K562 (cell line): ENCODE data around the gene ACSS2. TPM values are rescaled to one million over a fixed set of nuclear protein-coding genes. Genes with fewer than 3 reads are reported as not detected.

Experiments
- ADNP ChIP-seq: fragments of 200-800 bp; sonication (Bioruptor generic); IDR thresholded peaks from 2 replicates; pipeline ENCODE4 v1.6.1; 2016; ENCODE audit warnings: missing genetic modification characterization, missing compliant biosample characterization
- BMI1 ChIP-seq: fragments of 150-350 bp; IDR thresholded peaks from 2 replicates; pipeline ENCODE4 v1.6.1; 2014; ENCODE audit warnings: low read length
- C11orf30 ChIP-seq: fragments of 450-650 bp; IDR thresholded peaks from 2 replicates; pipeline ENCODE4 v1.6.1; 2016; ENCODE audit warnings: low read depth, mild to moderate bottlenecking
- CAMTA2 ChIP-seq: fragments of 250-450 bp; sonication (Bioruptor Pico); conservative IDR thresholded peaks from 2 replicates; pipeline ENCODE4 v1.5.1; 2022
- CBX3 ChIP-seq, 2 experiments: IDR thresholded peaks; 1 replicate in 1 of 2; 2 replicates in 1 of 2; pipeline ENCODE4 v1.6.1; 2012; ENCODE audit warnings: inconsistent platforms in 2 of 2, low read length in 2 of 2, borderline replicate concordance in 1 of 2, control low read depth in 1 of 2
- FOXJ3 ChIP-seq: sonication (generic); formaldehyde crosslinking; IDR thresholded peaks from 2 replicates; pipeline ENCODE4 v1.4.0; 2020; ENCODE audit warnings: mild to moderate bottlenecking, missing genetic modification reagents
- GABPA ChIP-seq: fragments of 200-800 bp; sonication (Bioruptor generic); conservative IDR thresholded peaks from 2 replicates; pipeline ENCODE4 v1.6.1; 2016; ENCODE audit warnings: low read depth, missing genetic modification characterization, missing compliant biosample characterization
- JUND ChIP-seq, 2 experiments: IDR thresholded peaks; 2 replicates in 1 of 2; 3 replicates in 1 of 2; pipeline ENCODE4 v1.6.1; 2011; ENCODE audit warnings: borderline replicate concordance in 2 of 2, low read depth in 2 of 2, low read length in 2 of 2, improper control_type of control experiment in 1 of 2, missing biosample characterization in 1 of 2, missing genetic modification characterization in 1 of 2, missing genetic modification reagents in 1 of 2
- LCOR ChIP-seq: sonication (generic); formaldehyde crosslinking; IDR thresholded peaks from 2 replicates; pipeline ENCODE4 v1.8.0; 2022; ENCODE audit warnings: mild to moderate bottlenecking, missing genetic modification reagents
- PML ChIP-seq: IDR thresholded peaks from 2 replicates; pipeline ENCODE4 v1.6.1; 2012; ENCODE audit warnings: low read length, inconsistent platforms
- PRPF4 ChIP-seq: fragments of 200-400 bp; formaldehyde crosslinking; IDR thresholded peaks from one replicate; pipeline ENCODE4 v1.6.1; 2017; ENCODE audit warnings: low read length, low read depth, mild to moderate bottlenecking; ENCODE audit not compliant: insufficient read depth, poor library complexity, severe bottlenecking
- RFX7 ChIP-seq: fragments of 250-450 bp; sonication (Bioruptor Pico); IDR thresholded peaks from 2 replicates; pipeline ENCODE4 v1.5.1; 2021; ENCODE audit warnings: mild to moderate bottlenecking
- SETDB1 ChIP-seq: IDR thresholded peaks from one replicate; pipeline ENCODE4 v1.6.1; 2012; ENCODE audit warnings: low read length, control low read depth, inconsistent platforms
- polyA plus RNA-seq, 8 experiments: library from polyadenylated mRNA; depleted of rRNA in 4 of 8; stranded (reverse) in 5 of 8; unstranded in 3 of 8; fragments of >200 nt; fragmentation: Nextera tagmentation in 2 of 8; fragmentation: Illumina TruSeq in 1 of 8; extraction: Ambion mirVana in 2 of 8; extraction: Trizol in 1 of 8; gene quantifications; 2 replicates each; pipeline versions ENCODE4 v1.2.1 to v1.2.3, GENCODE V29; 2011 to 2014; ENCODE audit warnings: inconsistent platforms in 1 of 8, missing spikeins in 1 of 8
- total RNA-seq, 7 experiments: library from RNA; depleted of rRNA in 6 of 7; stranded (reverse); fragments of >200 nt in 6 of 7; fragmentation: Illumina TruSeq in 2 of 7; extraction: Trizol in 2 of 7; gene quantifications; 2 replicates each; pipeline versions ENCODE4 v1.2.1 to v1.2.3, GENCODE V29; 2011 to 2021; ENCODE audit warnings: low replicate concordance in 1 of 7
- TF ChIP-seq, protein P1 (sequence below): sonication (generic); formaldehyde crosslinking; IDR thresholded peaks from 2 replicates; pipeline ENCODE4 v1.8.1; 2022; ENCODE audit warnings: missing genetic modification reagents
- TF ChIP-seq, protein P2 (sequence below): sonication (generic); formaldehyde crosslinking; IDR thresholded peaks from 2 replicates; pipeline ENCODE4 v1.8.1; 2023; ENCODE audit warnings: mild to moderate bottlenecking, missing genetic modification reagents, moderate library complexity
- TF ChIP-seq, protein P3 (sequence below): fragments of 450-650 bp; IDR thresholded peaks from 2 replicates; pipeline ENCODE4 v1.6.1; 2016
- TF ChIP-seq, protein P4 (sequence below), 3 experiments: fragments of 200-800 bp in 1 of 3; fragments of 250-450 bp in 1 of 3; fragments of 450-650 bp in 1 of 3; sonication (Bioruptor Pico) in 1 of 3; sonication (Bioruptor generic) in 1 of 3; formaldehyde crosslinking in 1 of 3; IDR thresholded peaks; 2 replicates each; pipeline versions ENCODE4 v1.6.1 to v1.8.0; 2016 to 2022; ENCODE audit warnings: mild to moderate bottlenecking in 2 of 3, missing genetic modification characterization in 2 of 3, missing compliant biosample characterization in 1 of 3, moderate library complexity in 1 of 3
- TF ChIP-seq, protein P5 (sequence below): fragments of 250-450 bp; sonication (Bioruptor Pico); IDR thresholded peaks from 2 replicates; pipeline ENCODE4 v1.8.0; 2021; ENCODE audit warnings: moderate library complexity, mild to moderate bottlenecking, inconsistent platforms

ACSS2 gene
- total and polyA plus RNA-seq, 9 of the 15 experiments (the other 6 are each of a cell fraction or from before 2014, with no cell fraction given), result 21.9 to 246 (median 66.2) TPM

DNA sequence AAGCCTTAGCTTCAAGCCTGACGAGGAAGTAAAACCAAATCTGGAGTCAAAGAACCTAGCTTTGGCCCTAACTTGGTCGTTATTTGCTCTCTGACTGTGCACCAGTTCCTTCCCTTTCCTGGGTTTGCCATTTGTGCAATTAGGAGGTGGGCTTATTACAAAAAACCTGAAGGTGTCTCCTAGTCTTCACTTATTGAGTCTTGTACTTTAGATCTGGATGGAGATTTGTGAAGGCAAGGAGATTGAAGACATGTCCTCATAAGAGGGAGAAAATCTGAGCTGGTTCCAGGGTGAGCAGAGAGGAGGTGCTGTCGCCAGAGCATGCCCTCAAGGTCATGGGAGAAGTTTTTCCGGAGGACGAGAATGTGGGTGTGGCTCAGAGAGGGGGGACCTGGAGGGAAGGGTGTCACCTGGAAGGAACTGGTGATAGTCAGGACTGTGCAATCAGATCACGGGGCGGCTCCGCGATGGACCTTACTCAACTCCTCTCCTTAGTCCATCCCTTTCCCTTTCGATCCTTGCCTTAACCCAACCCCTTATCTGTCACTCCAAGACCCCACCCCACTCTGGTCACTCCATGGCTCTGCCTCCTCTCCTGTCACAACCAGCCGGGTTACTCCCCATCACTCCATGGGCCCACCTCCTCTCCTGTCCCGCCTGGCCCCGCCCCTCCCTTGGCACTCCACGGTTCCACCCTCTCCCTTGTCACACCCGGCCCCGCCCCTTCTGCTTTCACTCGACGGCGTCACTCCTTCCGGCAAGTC, 588 bp upstream of the ACSS2 start (continued):
- TF ChIP-seq JUND (IDR thresholded peaks at IDR 0.05; ENCODE audit: borderline replicate concordance, low read depth, low read length) (peak; percentile 4; the same call in 1 of the 2 replicates), JUND (tag; IDR thresholded peaks at IDR 0.05; ENCODE audit: borderline replicate concordance, low read depth, low read length) (peak; percentile 58; the same call in 1 of the 3 replicates), SETDB1 (no peak), CAMTA2 (no peak), PML (no peak), BMI1 (no peak), PRPF4 (no peak), FOXJ3 (CRISPR knock-in tag) (no peak), GABPA (tag) (peak; percentile 77), CBX3 (IDR thresholded peaks at IDR 0.05; ENCODE audit: borderline replicate concordance in 1 of 2, low read length in 2 of 2) (no peak), RFX7 (no peak), ADNP (no peak), LCOR (CRISPR knock-in tag) (no peak), C11orf30 (no peak)
- TF ChIP-seq, protein P1, sequence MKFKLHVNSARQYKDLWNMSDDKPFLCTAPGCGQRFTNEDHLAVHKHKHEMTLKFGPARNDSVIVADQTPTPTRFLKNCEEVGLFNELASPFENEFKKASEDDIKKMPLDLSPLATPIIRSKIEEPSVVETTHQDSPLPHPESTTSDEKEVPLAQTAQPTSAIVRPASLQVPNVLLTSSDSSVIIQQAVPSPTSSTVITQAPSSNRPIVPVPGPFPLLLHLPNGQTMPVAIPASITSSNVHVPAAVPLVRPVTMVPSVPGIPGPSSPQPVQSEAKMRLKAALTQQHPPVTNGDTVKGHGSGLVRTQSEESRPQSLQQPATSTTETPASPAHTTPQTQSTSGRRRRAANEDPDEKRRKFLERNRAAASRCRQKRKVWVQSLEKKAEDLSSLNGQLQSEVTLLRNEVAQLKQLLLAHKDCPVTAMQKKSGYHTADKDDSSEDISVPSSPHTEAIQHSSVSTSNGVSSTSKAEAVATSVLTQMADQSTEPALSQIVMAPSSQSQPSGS (CRISPR knock-in tag), result no peak
- TF ChIP-seq, protein P2, sequence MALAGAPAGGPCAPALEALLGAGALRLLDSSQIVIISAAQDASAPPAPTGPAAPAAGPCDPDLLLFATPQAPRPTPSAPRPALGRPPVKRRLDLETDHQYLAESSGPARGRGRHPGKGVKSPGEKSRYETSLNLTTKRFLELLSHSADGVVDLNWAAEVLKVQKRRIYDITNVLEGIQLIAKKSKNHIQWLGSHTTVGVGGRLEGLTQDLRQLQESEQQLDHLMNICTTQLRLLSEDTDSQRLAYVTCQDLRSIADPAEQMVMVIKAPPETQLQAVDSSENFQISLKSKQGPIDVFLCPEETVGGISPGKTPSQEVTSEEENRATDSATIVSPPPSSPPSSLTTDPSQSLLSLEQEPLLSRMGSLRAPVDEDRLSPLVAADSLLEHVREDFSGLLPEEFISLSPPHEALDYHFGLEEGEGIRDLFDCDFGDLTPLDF (CRISPR knock-in tag), result no peak
- TF ChIP-seq, protein P3, sequence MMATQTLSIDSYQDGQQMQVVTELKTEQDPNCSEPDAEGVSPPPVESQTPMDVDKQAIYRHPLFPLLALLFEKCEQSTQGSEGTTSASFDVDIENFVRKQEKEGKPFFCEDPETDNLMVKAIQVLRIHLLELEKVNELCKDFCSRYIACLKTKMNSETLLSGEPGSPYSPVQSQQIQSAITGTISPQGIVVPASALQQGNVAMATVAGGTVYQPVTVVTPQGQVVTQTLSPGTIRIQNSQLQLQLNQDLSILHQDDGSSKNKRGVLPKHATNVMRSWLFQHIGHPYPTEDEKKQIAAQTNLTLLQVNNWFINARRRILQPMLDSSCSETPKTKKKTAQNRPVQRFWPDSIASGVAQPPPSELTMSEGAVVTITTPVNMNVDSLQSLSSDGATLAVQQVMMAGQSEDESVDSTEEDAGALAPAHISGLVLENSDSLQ, result peak; percentile 97
- TF ChIP-seq, protein P4, sequence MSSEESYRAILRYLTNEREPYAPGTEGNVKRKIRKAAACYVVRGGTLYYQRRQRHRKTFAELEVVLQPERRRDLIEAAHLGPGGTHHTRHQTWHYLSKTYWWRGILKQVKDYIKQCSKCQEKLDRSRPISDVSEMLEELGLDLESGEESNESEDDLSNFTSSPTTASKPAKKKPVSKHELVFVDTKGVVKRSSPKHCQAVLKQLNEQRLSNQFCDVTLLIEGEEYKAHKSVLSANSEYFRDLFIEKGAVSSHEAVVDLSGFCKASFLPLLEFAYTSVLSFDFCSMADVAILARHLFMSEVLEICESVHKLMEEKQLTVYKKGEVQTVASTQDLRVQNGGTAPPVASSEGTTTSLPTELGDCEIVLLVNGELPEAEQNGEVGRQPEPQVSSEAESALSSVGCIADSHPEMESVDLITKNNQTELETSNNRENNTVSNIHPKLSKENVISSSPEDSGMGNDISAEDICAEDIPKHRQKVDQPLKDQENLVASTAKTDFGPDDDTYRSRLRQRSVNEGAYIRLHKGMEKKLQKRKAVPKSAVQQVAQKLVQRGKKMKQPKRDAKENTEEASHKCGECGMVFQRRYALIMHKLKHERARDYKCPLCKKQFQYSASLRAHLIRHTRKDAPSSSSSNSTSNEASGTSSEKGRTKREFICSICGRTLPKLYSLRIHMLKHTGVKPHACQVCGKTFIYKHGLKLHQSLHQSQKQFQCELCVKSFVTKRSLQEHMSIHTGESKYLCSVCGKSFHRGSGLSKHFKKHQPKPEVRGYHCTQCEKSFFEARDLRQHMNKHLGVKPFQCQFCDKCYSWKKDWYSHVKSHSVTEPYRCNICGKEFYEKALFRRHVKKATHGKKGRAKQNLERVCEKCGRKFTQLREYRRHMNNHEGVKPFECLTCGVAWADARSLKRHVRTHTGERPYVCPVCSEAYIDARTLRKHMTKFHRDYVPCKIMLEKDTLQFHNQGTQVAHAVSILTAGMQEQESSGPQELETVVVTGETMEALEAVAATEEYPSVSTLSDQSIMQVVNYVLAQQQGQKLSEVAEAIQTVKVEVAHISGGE (CRISPR knock-in tag; IDR thresholded peaks at IDR 0.05), result no peak
- TF ChIP-seq, protein P5, sequence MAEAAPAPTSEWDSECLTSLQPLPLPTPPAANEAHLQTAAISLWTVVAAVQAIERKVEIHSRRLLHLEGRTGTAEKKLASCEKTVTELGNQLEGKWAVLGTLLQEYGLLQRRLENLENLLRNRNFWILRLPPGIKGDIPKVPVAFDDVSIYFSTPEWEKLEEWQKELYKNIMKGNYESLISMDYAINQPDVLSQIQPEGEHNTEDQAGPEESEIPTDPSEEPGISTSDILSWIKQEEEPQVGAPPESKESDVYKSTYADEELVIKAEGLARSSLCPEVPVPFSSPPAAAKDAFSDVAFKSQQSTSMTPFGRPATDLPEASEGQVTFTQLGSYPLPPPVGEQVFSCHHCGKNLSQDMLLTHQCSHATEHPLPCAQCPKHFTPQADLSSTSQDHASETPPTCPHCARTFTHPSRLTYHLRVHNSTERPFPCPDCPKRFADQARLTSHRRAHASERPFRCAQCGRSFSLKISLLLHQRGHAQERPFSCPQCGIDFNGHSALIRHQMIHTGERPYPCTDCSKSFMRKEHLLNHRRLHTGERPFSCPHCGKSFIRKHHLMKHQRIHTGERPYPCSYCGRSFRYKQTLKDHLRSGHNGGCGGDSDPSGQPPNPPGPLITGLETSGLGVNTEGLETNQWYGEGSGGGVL, result no peak
